Ovary (tissue), 9 donors: ENCODE results near the gene TSPAN2. TPM values are rescaled to one million over a fixed set of nuclear protein-coding genes. Genes with fewer than 3 reads are reported as not detected.
"Not testable (repeated sequence)": the region's sequence is repeated elsewhere in the genome, so short reads cannot be mapped to it uniquely, and the experiment has no call there.

Source experiments
- DNase-seq, 5 donors: peaks; one replicate each; pipeline ENCODE4 v3.0.0-alpha.2; 2019 to 2020
- H3K27ac ChIP-seq, 2 donors: fragments of 200-600 bp; one replicate each; pipeline versions ENCODE4 v1.5.1 to v1.8.0; 2019 to 2022
- H3K27me3 ChIP-seq: fragments of 200-600 bp; one replicate; pipeline ENCODE4 v1.8.0; 2022
- H3K36me3 ChIP-seq: fragments of 200-600 bp; sonication (generic); one replicate; pipeline ENCODE4 v1.5.1; 2019
- H3K4me1 ChIP-seq: one replicate; pipeline ENCODE4 v1.8.1; 2013; ENCODE audit warnings: mild to moderate bottlenecking, moderate library complexity; ENCODE audit not compliant: insufficient read depth
- H3K4me3 ChIP-seq: fragments of 200-600 bp; sonication (generic); one replicate; pipeline ENCODE4 v1.5.1; 2017
- H3K9me3 ChIP-seq, 2 donors: fragments of 200-600 bp in 1 of 2; sonication (generic) in 1 of 2; one replicate each; pipeline versions ENCODE4 v1.5.1 to v1.8.1; 2013 to 2019; ENCODE audit warnings: mild to moderate bottlenecking in 1 of 2, moderate library complexity in 1 of 2
- EP300 ChIP-seq: sonication (generic); formaldehyde crosslinking; IDR thresholded peaks from one replicate; pipeline ENCODE4 v1.6.1; 2017; ENCODE audit warnings: antibody characterized with exemption
- POLR2A ChIP-seq: fragments of 450-650 bp; IDR thresholded peaks from one replicate; pipeline ENCODE4 v1.6.1; 2017; ENCODE audit warnings: antibody characterized with exemption, mild to moderate bottlenecking, moderate library complexity
- WGBS, 3 donors: extraction: QIAGEN DNeasy Blood & Tissue Kit in 1 of 3; methylation state at CpG; one replicate each; pipeline versions ENCODE4 v1.1.5 to v1.1.7; 2013 to 2017; 5-methylcytosine and 5-hydroxymethylcytosine counted together
- intact Hi-C, 4 donors: fragments of 100-400 bp; cut with DNase I; formaldehyde crosslinking; loops; one replicate each; pipeline versions ENCODE4 v1.11.0 to v1.15.1; 2022 to 2023
- polyA plus RNA-seq, 2 donors: library from polyadenylated mRNA; stranded (reverse); fragments of 200-250 nt in 1 of 2; fragments of 350-450 nt in 1 of 2; fragmentation: Illumina TruSeq in 1 of 2; extraction: RNeasy Lipid Tissue Mini Kit (QIAGEN cat#74804) in 1 of 2; gene quantifications; one replicate each; pipeline ENCODE4 v1.2.3, GENCODE V29; 2013 to 2014
- total RNA-seq, 7 donors: library from RNA; depleted of rRNA in 2 of 7; stranded (reverse); fragments of >200 nt in 2 of 7; fragmentation: NEBNext Ultra II Directional in 3 of 7; extraction: Animal tissue kit (Norgen Biotek cat#: 25700) in 3 of 7; gene quantifications; one replicate each; pipeline versions ENCODE4 v1.1.0 to v1.2.4, GENCODE V29; 2016 to 2023
- TF ChIP-seq, protein P1 (sequence below), 3 donors: fragments of 450-650 bp in 2 of 3; fragments of 200-600 bp in 1 of 3; IDR thresholded peaks; one replicate each; pipeline versions ENCODE4 v1.5.1 to v1.8.0; 2016 to 2022; ENCODE audit warnings: antibody characterized with exemption in 3 of 3, mild to moderate bottlenecking in 1 of 3
- donor health status: DM: no; HTN: no; CAD: no; lungs with moderate emphysema.
- donor health status: DM: no; HTN: no; CAD: no.
- donor health status: Bipolar disorder and iron deficiency.
- donor health status: DM: yes; HTN: yes; CAD: no.
- donor health status: DM: no; HTN: no; CAD: no.
- donor health status: DM: yes; HTN: yes; CAD: no.

The TSPAN2 gene
- total and polyA plus RNA-seq, 9 donors, result 1.7 to 21.4 (median 4.1) TPM

GRCh38 chr1:115023593-115023992, 65.7 kb downstream of the TSPAN2 start:
- H3K4me1 ChIP-seq, result no peaks in the 10 kb centered on the region
- intact Hi-C loops, result no loop called here
- no peak overlapping the region for H3K4me3 ChIP-seq
- H3K36me3 ChIP-seq, result no peaks in the 10 kb centered on the region
- TF ChIP-seq POLR2A (no peak), EP300 (no peak)
- TF ChIP-seq, protein P1, sequence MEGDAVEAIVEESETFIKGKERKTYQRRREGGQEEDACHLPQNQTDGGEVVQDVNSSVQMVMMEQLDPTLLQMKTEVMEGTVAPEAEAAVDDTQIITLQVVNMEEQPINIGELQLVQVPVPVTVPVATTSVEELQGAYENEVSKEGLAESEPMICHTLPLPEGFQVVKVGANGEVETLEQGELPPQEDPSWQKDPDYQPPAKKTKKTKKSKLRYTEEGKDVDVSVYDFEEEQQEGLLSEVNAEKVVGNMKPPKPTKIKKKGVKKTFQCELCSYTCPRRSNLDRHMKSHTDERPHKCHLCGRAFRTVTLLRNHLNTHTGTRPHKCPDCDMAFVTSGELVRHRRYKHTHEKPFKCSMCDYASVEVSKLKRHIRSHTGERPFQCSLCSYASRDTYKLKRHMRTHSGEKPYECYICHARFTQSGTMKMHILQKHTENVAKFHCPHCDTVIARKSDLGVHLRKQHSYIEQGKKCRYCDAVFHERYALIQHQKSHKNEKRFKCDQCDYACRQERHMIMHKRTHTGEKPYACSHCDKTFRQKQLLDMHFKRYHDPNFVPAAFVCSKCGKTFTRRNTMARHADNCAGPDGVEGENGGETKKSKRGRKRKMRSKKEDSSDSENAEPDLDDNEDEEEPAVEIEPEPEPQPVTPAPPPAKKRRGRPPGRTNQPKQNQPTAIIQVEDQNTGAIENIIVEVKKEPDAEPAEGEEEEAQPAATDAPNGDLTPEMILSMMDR (IDR thresholded peaks at IDR 0.05), result no peak
- no peak for DNase-seq
- H3K9me3 ChIP-seq, result no peaks in the 10 kb centered on the region
- no peaks in the 10 kb centered on the region for H3K27me3 ChIP-seq
- H3K27ac ChIP-seq, result no peak overlapping the region

- Histone ChIP-seq H3K4me3 (no peak overlapping the region), H3K9me3 (no peaks in the 10 kb centered on the region), H3K27ac (no peak overlapping the region), H3K36me3 (no peaks in the 10 kb centered on the region), H3K4me1 (no peaks in the 10 kb centered on the region), H3K27me3 (no peaks in the 10 kb centered on the region)
- no peak for DNase-seq
- no peak for TF ChIP-seq EP300
- TF ChIP-seq, protein P1 (IDR thresholded peaks at IDR 0.05), result no peak
- no peak for TF ChIP-seq POLR2A
- WGBS, 3 donors, result 62 to 74% (median 67%) methylated on average over 1 of the region's 1 CpG
- intact Hi-C loops, result no loop called here
Measured at GRCh38 chr1:115021145-115021544, 68.2 kb downstream of the TSPAN2 start.

DNA sequence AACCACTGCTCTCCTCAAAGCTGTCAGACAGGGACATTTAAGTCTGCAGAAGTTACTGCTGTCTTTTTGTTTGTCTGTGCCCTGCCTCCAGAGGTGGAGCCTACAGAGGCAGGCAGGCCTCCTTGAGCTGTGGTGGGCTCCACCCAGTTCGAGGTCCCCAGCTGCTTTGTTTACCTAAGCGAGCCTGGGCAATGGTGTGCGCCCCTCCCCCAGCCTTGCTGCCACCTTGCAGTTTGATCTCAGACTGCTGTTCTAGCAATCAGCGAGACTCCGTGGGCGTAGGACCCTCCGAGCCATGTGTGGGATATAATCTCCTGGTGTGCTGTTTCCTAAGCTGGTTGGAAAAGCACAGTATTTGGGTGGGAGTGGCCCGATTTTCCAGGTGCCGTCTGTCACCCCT, 69.8 kb downstream of the TSPAN2 start:
- DNase-seq, H3K27ac ChIP-seq, H3K4me3 ChIP-seq, intact Hi-C loops, H3K4me1 ChIP-seq, H3K27me3 ChIP-seq, H3K36me3 ChIP-seq, H3K9me3 ChIP-seq: not testable (repeated sequence)
- 78 to 90% (median 87%) methylated on average over 9 of the region's 9 CpGs for WGBS, 3 donors

DNA sequence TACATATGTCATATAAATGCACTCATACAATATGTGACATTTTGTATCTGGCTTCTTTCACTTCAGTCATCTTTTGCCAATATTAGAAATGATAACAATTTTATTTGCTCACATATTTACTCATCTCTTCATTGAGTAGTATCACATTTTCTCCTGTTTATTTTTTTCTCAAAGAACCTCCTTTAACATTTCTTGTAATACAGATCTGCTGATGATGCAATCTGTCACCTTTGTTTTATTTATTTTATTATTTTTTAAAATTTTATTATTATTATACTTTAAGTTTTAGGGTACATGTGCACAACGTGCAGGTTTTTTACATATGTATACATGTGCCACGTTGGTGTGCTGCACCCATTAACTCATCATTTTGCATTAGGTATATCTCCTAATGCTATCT, 75.5 kb downstream of the TSPAN2 start:
- Histone ChIP-seq H3K36me3 (no peaks in the 10 kb centered on the region), H3K27me3 (no peaks in the 10 kb centered on the region), H3K27ac (no peak overlapping the region), H3K9me3 (no peaks in the 10 kb centered on the region), H3K4me1 (no peaks in the 10 kb centered on the region), H3K4me3 (no peak overlapping the region)
- TF ChIP-seq, protein P1 (IDR thresholded peaks at IDR 0.05), result no peak
- no peak for TF ChIP-seq POLR2A
- WGBS, 3 donors, result 84 to 92% (median 92%) methylated on average over 2 of the region's 2 CpGs
- intact Hi-C loops, result no loop called here
- DNase-seq, result no peak

DNA sequence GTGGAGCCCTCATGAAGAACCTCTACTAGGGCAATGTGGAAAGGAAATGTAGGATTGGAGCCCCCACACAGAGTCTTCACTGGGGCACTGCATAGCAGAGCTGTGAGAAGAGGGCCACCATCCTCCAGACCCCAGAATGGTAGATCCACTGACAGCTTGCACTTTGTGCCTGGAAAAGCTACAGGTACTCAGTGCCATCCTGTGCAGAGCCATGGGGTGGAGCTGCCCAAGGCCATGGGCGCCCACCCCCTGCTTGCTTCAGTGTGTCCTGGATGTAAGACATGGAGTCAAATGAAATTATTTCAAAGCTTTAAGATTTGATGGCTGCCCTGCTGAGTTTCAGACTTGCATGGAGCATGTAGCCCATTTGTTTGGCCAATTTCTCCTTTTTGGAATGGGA, 76.9 kb downstream of the TSPAN2 start:
- Histone ChIP-seq H3K27ac (no peak overlapping the region), H3K27me3 (no peaks in the 10 kb centered on the region), H3K4me3 (no peak overlapping the region), H3K9me3 (no peaks in the 10 kb centered on the region), H3K4me1 (no peaks in the 10 kb centered on the region), H3K36me3 (no peaks in the 10 kb centered on the region)
- intact Hi-C loops, result no loop called here
- TF ChIP-seq POLR2A (no peak), EP300 (no peak)
- TF ChIP-seq, protein P1 (IDR thresholded peaks at IDR 0.05), result no peak
- no peak for DNase-seq
- 39 to 80% (median 69%) methylated on average over 1 of the region's 1 CpG for WGBS, 3 donors
